Right atrium auricular region (tissue), 2 donors: Measurements from ENCODE around the gene PLOD2. TPM values are rescaled to one million over a fixed set of nuclear protein-coding genes. Genes with fewer than 3 reads are reported as not detected.

Experiments
- DNase-seq: peaks from one replicate; pipeline ENCODE4 v3.0.0-alpha.2; 2019; ENCODE audit warnings: low spot score
- H3K27ac ChIP-seq, 2 donors: fragments of 200-600 bp; sonication (generic); 1 replicate in 1 of 2; 2 replicates in 1 of 2; pipeline ENCODE4 v1.5.1; 2016 to 2019
- H3K27me3 ChIP-seq, 2 donors: fragments of 200-600 bp; sonication (generic); one replicate each; pipeline versions ENCODE4 v1.5.1 to v1.6.0; 2017 to 2019
- H3K36me3 ChIP-seq: fragments of 200-600 bp; sonication (generic); one replicate; pipeline ENCODE4 v1.5.1; 2016
- H3K4me1 ChIP-seq, 2 donors: fragments of 200-600 bp; sonication (generic); one replicate each; pipeline versions ENCODE4 v1.5.1 to v1.6.0; 2017 to 2019
- H3K4me3 ChIP-seq, 2 donors: fragments of 200-600 bp; sonication (generic); 1 replicate in 1 of 2; 2 replicates in 1 of 2; pipeline ENCODE4 v1.5.1; 2017 to 2019; ENCODE audit warnings: mild to moderate bottlenecking in 1 of 2, moderate library complexity in 1 of 2
- H3K9me3 ChIP-seq, 2 donors: fragments of 200-600 bp; sonication (generic); one replicate each; pipeline ENCODE4 v1.5.1; 2019
- CTCF ChIP-seq, 2 donors: fragments of 200-600 bp; sonication (generic); IDR thresholded peaks; one replicate each; pipeline ENCODE4 v1.5.1; 2019; ENCODE audit warnings: antibody characterized with exemption in 2 of 2
- total RNA-seq, 2 donors: library from RNA; depleted of rRNA; stranded (reverse); fragments of >200 nt; gene quantifications; one replicate each; pipeline ENCODE4 v1.1.0, GENCODE V29; 2016

The PLOD2 gene
- total RNA-seq, result 10 to 100 TPM; 18.2 to 30.5 TPM

DNA sequence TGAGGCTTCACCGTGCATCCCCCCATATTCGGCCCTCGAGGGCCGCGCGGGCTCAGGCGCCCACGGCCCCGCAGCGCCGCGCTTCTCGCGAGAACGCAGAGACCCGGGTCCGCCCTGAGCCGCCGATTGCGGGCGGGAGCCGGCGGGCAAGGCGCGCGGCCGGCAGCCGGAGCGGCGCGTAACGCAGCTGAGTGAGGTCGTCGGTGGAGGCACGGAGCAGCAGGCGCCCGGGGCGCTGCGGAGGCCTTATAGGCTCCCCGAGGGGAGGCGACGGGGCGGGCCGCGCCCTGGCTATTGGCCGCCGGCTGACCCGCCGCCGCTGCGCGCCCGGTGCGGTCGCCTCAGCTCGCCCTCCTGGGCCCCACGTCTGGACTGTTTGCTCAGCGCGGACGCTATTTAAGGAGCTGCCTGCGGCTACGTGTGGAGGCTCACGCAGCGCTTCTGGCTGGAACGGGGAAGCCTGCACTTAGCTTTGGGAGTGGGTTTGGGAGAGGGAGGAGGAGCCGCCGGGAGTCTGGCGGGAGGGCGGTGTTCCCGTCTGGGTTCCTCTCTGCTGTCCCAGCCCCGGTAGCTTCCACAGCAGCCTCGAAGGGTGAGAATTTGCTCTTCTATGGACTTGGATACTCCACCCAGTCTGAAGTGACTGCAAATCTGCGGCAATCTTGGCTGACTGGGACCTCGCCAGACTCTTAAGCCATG is at the start of gene PLOD2:
Gene PLOD2, minus strand, starts transcription at position 221 of the 699 bp plus-strand sequence. Its CDS starts 195 bp downstream, at position 26.
- peak; percentile 84 for DNase-seq
- H3K27ac ChIP-seq, result peak within 1 kb of the TSS; percentile 91 to 96
- H3K36me3 ChIP-seq, result no peaks in the 10 kb centered on the region
- H3K4me3 ChIP-seq, result peak within 1 kb of the TSS; percentile 58 to 81
- TF ChIP-seq CTCF (IDR thresholded peaks at IDR 0.05), result no peak
- H3K9me3 ChIP-seq, result no peaks in the 10 kb centered on the region
- no peaks in the 10 kb centered on the region for H3K27me3 ChIP-seq
- H3K4me1 ChIP-seq, result peaks cover 0 to 54% of the 10 kb centered on the region in 2 donors

- Histone ChIP-seq H3K27me3 (no peaks in the 10 kb centered on the region), H3K4me3 (no peak overlapping the region), H3K27ac (no peak overlapping the region), H3K9me3 (no peaks in the 10 kb centered on the region), H3K4me1 (no peaks in the 10 kb centered on the region), H3K36me3 (peaks cover 11% of the 10 kb centered on the region)
- TF ChIP-seq CTCF (IDR thresholded peaks at IDR 0.05), result no peak
- DNase-seq, result no peak
Observed at GRCh38 chr3:146209371-146209770, 48.4 kb upstream of the PLOD2 start.

DNA sequence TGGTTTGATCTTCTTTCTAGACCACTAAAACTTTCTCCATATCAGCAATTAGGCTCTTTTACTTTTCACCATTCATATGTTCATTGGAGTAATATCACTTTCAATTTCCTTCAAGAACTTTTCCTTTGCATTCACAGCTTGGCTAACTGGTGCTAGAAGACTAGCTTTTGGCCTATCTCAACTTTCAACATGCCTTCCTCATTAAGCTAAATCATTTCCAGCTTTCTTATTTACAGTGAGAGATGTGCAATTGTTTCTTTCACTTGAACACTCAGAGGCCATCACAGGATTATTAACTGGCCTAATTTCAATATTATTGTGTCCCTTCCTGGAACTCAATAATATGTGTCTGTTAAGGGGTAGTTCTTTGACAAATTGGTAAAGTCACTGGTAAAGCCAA is 42.8 kb upstream of the PLOD2 start:
- Histone ChIP-seq H3K27ac (no peak overlapping the region), H3K36me3 (peaks cover 11% of the 10 kb centered on the region), H3K27me3 (no peaks in the 10 kb centered on the region), H3K9me3 (no peaks in the 10 kb centered on the region), H3K4me3 (no peak overlapping the region), H3K4me1 (no peaks in the 10 kb centered on the region)
- DNase-seq, result no peak
- TF ChIP-seq CTCF (IDR thresholded peaks at IDR 0.05), result no peak

- Histone ChIP-seq H3K4me1 (peaks cover 0 to 13% of the 10 kb centered on the region in 2 donors), H3K9me3 (no peaks in the 10 kb centered on the region), H3K27me3 (no peaks in the 10 kb centered on the region), H3K27ac (no peak overlapping the region), H3K4me3 (no peak overlapping the region), H3K36me3 (peaks cover under 1% of the 10 kb centered on the region)
- no peak for DNase-seq
- TF ChIP-seq CTCF (IDR thresholded peaks at IDR 0.05), result no peak
Observed at GRCh38 chr3:146200461-146201220, 39.7 kb upstream of the PLOD2 start.

DNA sequence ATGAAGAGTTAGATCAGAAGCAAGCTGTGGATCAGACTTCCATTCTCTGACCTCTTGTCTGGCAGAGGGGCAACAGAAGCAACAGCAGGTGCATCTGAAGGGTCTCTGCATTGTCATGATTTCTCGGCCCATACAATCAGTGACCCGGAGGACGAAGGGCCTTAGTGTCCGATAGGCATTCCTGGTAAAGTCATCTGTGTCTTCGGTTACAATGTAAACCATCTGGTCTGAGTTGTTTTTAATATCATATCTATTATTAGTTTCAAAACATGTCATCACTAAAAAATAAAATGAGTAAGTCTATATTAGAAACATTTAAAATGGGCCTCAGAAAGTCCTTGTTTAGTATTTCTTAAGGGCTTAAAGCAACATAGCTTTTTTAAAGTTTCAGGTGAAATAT is 38.8 kb upstream of the PLOD2 start:
- no peak for TF ChIP-seq CTCF (IDR thresholded peaks at IDR 0.05)
- no peak overlapping the region for H3K4me3 ChIP-seq

More for the DNA sequence above, 38.8 kb upstream of the PLOD2 start:
- no peak overlapping the region for H3K27ac ChIP-seq
- no peaks in the 10 kb centered on the region for H3K9me3 ChIP-seq
- DNase-seq, result no peak
- H3K36me3 ChIP-seq, result peaks cover 1% of the 10 kb centered on the region
- peaks cover 0 to 19% of the 10 kb centered on the region in 2 donors for H3K4me1 ChIP-seq
- H3K27me3 ChIP-seq, result no peaks in the 10 kb centered on the region
